Activated T-helper 1 cell treated with Interleukin-2 at 50 U/mL for 16 hours (primary cell): Measurements from ENCODE around the gene XXYLT1.
"Not testable (repeated sequence)": the region's sequence is repeated elsewhere in the genome, so short reads cannot be mapped to it uniquely, and the experiment has no call there.

Experiments used
- DNase-seq: peaks from one replicate; pipeline ENCODE4 v3.0.0-alpha.2; 2020; ENCODE audit warnings: low read depth

The XXYLT1 gene

DNA sequence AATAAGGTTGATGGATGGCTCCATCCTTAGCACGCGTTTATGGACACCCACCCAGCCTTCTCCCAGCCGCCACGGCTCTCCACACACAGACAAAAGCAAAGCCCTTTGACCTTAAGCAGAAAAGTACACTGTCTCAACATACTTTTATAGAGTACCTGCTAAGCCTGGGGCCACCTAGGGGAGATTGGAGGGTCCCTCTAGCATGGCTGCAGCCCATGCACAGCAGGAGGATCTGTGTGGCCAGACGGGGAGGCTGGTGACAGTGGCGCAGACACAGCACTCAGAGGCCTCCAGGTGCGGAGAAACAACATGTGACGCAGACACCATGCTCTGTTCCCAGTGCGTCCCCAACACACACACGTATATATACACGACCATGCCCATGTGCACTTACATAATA is 174.9 kb downstream of the XXYLT1 start:
- no peak for DNase-seq

- DNase-seq = no peak
Measured at GRCh38 chr3:195095704-195096036, 175.3 kb downstream of the XXYLT1 start.

- DNase-seq = no peak
Measured at GRCh38 chr3:195095035-195095703, 175.8 kb downstream of the XXYLT1 start.

GRCh38 chr3:195094191-195094921 is 176.6 kb downstream of the XXYLT1 start:
- DNase-seq = no peak

DNA sequence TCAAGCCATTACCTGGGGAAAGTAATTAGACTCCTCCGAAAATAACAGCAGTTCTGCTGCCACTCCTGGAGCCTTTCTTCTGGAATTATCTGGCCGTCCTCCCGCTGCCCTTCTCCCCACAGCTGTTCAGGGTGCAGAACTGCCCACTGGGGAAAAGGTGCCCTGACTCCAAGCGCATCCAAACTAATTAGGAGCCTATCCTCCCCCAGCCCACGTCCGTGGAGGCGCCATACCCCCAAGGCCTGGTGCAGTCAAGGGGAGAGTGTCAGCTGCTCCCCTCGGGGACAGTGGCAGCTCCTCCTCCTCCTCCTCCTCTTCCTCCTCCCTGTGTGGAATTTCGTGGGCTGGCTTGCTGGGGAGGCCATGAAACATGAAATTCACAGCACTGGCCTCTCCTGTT is 177.2 kb downstream of the XXYLT1 start:
- no peak for DNase-seq

- not testable (repeated sequence) for DNase-seq
Measured at GRCh38 chr3:195087840-195088601, 182.9 kb downstream of the XXYLT1 start.

GRCh38 chr3:195087328-195087727 is 183.6 kb downstream of the XXYLT1 start:
- no peak for DNase-seq

DNA sequence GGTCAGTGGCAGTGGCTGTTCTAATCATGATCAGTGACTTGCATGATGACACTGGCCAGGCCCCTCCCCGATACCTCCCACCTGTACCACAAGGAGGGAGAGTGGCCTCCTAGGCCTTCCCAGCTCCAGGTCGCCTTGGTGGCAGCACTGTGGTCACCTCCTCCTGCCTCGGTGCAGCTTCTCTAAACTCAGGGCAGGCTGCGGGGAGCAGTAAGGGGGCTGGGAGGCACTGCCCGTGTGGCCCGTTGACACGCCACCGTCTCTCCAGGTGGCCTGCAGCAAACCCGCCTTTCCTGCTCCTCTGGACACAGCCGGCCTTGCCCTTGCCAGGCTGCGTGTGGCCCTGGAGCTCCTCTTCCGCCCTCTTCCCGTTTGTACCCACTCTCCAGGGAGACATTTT is 184.1 kb downstream of the XXYLT1 start:
- no peak for DNase-seq

- DNase-seq = no peak
Measured at GRCh38 chr3:195086341-195086740, 184.6 kb downstream of the XXYLT1 start.

GRCh38 chr3:195085356-195086130 is 185.4 kb downstream of the XXYLT1 start:
- no peak for DNase-seq

DNA sequence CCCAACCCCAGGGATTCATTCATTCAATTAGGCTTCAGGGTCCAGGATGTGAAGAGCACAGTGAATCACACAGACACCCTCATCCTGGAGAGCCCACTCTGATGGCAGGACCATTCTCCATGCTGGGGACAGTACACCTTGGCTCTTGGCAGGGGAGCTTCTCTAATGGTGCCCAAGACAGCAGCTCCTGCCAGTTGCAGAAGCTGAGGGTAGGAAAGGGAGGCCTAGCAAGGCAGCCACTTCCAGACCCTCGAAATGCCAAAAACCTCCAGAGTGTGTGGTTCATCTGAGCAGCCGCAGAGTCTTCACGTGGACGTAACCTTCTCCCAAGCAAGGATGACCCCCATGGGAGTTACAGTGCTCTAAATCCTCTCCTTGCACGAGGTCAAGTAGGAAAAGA is 186.2 kb downstream of the XXYLT1 start:
- DNase-seq = no peak

DNA sequence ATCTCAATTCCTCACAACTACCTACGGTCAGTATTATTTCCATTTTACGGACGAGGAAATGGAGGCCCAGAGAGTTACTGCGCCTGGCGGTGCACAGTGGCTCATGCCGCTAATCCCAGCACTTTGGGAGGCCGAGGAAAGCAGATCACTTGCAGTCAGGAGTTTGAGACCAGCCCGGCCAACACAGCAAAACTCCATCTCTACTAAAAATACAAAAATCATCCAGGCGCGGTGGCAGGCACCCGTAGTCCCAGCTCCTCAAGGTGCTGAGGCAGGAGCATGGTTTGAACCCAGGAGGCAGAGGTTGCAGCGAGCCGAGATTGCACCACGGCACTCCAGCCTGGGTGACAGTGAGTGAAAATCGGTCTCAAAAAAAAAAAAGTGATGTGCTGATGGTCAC is 187.3 kb downstream of the XXYLT1 start:
- no peak for DNase-seq

GRCh38 chr3:195082811-195083210 is 188.1 kb downstream of the XXYLT1 start:
- no peak for DNase-seq

GRCh38 chr3:195081242-195081963 is 189.6 kb downstream of the XXYLT1 start:
- no peak for DNase-seq

DNA sequence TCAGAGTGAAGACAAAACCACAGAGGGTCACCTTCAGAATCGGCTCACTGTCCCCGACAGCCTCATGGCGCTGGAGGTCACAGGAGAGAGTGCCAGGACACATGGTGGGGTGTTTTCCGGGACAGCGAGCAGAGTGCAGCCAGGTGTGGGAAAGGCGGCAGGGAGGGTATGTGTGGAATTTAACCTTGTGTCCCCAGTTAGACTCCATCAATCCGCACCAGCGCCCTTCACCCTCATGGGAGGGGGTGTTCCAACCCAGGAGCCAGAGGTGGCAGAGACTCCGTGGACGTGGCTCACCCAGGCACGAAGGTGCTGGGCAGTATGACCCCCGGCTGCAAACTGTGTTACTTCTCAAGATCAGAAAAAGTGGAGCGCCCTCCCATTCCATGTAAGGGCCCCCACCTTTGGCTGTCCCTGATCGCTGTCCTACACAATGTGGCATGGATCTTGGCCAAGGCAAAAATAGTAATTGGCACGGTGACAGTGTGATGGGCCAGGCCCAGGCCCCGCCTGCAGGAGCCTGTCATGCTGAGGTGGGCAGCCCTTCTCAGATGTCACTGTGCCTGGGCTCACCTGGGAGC is 190.3 kb downstream of the XXYLT1 start:
- no peak for DNase-seq

DNA sequence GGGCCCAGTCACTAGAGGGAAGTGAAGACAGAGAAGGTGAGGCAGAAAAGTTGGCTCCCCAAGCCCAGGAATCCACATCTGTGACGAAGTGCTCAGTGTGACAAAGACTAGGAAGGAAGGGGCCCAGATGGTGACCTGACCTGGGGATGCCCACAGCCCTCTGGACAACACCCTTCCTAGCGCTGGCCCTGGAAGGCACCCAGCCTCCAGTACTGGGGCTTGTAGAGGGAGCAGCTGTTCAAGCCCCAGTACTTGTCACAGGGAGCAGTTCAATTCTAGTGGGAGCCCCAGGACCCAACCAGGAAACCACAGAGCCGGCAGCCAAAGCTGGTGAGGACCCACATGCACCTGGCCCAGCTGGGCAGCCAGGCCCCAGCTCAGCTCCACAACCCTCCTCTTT is 190.8 kb downstream of the XXYLT1 start:
- DNase-seq = no peak

DNA sequence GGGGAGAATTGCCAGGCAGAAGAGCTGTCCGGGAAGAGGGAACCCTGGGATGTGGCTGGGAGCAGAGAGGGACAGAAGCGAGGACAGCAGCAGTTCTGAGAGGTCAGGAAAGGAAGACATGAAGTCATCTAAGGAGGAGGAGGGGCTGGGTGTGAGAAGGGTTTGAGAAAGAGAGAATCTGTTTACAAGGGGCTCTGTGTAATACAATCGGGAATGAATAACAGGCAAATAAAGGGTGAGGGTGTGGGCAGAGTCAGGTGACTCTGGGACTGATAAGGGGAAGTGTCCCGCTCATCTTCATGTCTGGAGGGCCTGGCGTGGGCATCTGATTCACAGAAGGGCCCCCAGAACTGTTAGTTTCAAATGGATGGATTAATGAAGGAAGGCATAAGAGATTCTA is 191.3 kb downstream of the XXYLT1 start:
- no peak for DNase-seq

DNA sequence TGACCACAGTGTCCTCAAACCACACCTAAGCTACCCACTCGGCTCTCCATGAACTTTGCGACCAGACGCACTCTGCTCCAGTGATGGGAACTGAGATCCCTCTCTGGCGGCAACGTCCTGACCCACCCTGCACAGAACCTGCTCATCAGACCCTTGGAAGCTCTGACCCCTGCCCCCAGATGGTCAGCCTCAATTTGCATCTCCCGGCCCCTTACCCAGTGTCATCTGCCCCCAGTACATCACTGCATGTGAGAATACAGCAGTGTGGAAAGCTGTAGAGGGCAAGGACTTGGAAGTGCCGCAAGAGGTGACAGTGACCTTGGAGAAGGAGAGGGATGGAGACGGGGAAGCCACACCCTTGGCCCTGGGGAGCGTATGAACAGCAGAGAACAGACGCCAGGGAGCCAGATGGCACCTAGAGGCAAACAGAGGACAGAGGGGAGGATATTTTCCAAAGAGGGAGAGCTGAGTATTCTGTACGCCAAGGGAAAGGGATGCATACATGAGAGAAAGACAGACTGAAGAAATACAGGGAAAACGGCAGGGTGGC is 192.0 kb downstream of the XXYLT1 start:
- DNase-seq = no peak

DNA sequence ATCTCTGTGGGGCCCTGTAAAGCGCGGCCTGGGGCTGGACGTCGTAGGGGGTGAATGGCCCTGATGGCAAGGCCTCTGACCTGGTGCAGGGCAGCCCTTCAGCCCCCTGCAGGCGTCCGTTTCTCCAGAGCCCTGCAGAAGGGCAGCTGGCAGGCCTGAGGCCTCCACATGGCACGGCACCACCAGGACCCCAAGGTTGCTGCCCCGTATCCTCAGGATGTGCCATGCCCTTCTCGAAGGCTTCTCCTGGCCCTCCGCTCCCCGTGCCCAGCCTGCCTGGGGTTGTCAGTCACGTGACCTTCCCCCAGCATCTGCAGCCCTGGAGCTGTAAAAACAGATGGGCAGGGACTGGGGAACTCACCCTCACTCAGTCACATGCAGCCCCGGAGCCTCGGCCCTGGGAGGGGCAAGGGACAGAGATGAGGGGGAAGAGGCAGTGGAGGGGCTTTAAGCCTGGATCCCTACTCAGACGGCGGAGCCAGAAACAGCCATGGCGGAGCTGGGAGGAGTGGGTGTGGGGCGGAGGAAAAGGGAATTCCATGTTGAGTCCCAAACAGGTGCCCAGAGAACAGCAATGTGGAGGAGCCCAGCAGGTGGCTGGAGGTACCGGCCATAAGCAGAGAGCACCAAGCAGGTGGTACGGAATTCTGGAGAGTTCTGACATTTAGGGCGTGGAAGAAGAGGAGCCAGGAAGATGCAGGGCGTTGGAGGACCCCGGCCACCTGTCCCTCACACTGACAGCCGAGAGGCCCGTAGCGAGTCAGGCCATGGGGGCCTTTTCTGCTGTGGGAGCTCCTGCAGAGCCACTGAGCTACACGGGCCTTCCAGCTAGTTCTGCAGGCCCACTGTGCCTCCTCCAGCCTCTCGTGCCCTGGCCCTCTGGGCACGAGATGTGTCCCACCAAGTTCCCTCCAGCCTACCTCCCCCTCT is 193.1 kb downstream of the XXYLT1 start:
- DNase-seq = no peak
